Loucy (cell line): Measurements from ENCODE around the gene ANTXR2.

Experiments
- H2AFZ ChIP-seq: fragments of 200-600 bp; sonication (generic); 2 replicates; pipeline ENCODE4 v1.6.0; 2016; ENCODE audit warnings: antibody characterized with exemption, mild to moderate bottlenecking, low read length, moderate library complexity
- H3F3A ChIP-seq: fragments of 200-600 bp; 2 replicates; pipeline ENCODE4 v1.6.0; 2016; ENCODE audit warnings: antibody characterized with exemption, low read depth, mild to moderate bottlenecking
- H3K27me3 ChIP-seq: fragments of 200-600 bp; sonication (generic); 2 replicates; pipeline ENCODE4 v1.6.1; 2014; ENCODE audit warnings: low read length, mild to moderate bottlenecking; ENCODE audit not compliant: insufficient read depth, poor library complexity, severe bottlenecking
- H3K36me3 ChIP-seq: fragments of 200-600 bp; sonication (generic); 2 replicates; pipeline ENCODE4 v1.6.1; 2016; ENCODE audit warnings: low read length; ENCODE audit not compliant: insufficient read depth
- H3K4me1 ChIP-seq: fragments of 200-600 bp; sonication (generic); 2 replicates; pipeline ENCODE4 v1.5.1; 2014; ENCODE audit warnings: low read length, mild to moderate bottlenecking; ENCODE audit not compliant: insufficient read depth, poor library complexity, severe bottlenecking
- H3K4me2 ChIP-seq: fragments of 200-600 bp; sonication (generic); 2 replicates; pipeline ENCODE4 v1.6.0; 2014; ENCODE audit warnings: antibody characterized with exemption, low read length, low read depth, mild to moderate bottlenecking; ENCODE audit not compliant: poor library complexity, severe bottlenecking
- H3K4me3 ChIP-seq: fragments of 200-600 bp; sonication (generic); 2 replicates; pipeline ENCODE4 v1.5.1; 2014; ENCODE audit warnings: low read length, mild to moderate bottlenecking, mixed read lengths; ENCODE audit not compliant: poor library complexity, severe bottlenecking
- H3K79me2 ChIP-seq: fragments of 200-600 bp; sonication (generic); 2 replicates; pipeline ENCODE4 v1.6.1; 2014; ENCODE audit warnings: low read length; ENCODE audit not compliant: insufficient read depth
- H3K9ac ChIP-seq: fragments of 200-600 bp; sonication (generic); 2 replicates; pipeline ENCODE4 v1.6.0; 2014; ENCODE audit warnings: mild to moderate bottlenecking, low read depth, low read length, moderate library complexity; ENCODE audit not compliant: poor library complexity, severe bottlenecking
- H3K9me2 ChIP-seq: fragments of 200-600 bp; sonication (generic); replicated peaks from 2 replicates; pipeline ENCODE4 v1.6.1; 2016; ENCODE audit warnings: low read depth, low read length, mixed read lengths
- H3K9me3 ChIP-seq: fragments of 200-600 bp; sonication (generic); 2 replicates; pipeline ENCODE4 v1.6.1; 2014; ENCODE audit warnings: mild to moderate bottlenecking, antibody characterized with exemption, low read length, low read depth; ENCODE audit not compliant: insufficient read depth
- H4K20me1 ChIP-seq: fragments of 200-600 bp; sonication (generic); 2 replicates; pipeline ENCODE4 v1.6.0; 2014; ENCODE audit warnings: antibody characterized with exemption, low read length, mild to moderate bottlenecking; ENCODE audit not compliant: insufficient read depth, poor library complexity, severe bottlenecking
- EZH2phosphoT487 ChIP-seq: fragments of 200-600 bp; IDR thresholded peaks from 2 replicates; pipeline ENCODE4 v1.6.1; 2018; ENCODE audit warnings: antibody characterized with exemption, mild to moderate bottlenecking, moderate library complexity, borderline replicate concordance
- TF ChIP-seq, protein P1 (sequence below): fragments of 200-600 bp; sonication (generic); conservative IDR thresholded peaks from 2 replicates; pipeline ENCODE4 v1.5.1; 2014; ENCODE audit warnings: mild to moderate bottlenecking, antibody characterized with exemption, low read length

ANTXR2 gene

GRCh38 chr4:79977131-79977840 lies 95.7 kb downstream of the ANTXR2 start:
- no peaks in the 10 kb centered on the region for H3K27me3 ChIP-seq
- H3K9ac ChIP-seq: no peak overlapping the region
- H3K9me2 ChIP-seq: no peaks in the 10 kb centered on the region
- H3F3A ChIP-seq: no peaks in the 10 kb centered on the region
- TF ChIP-seq EZH2phosphoT487: no peak
- TF ChIP-seq, protein P1, sequence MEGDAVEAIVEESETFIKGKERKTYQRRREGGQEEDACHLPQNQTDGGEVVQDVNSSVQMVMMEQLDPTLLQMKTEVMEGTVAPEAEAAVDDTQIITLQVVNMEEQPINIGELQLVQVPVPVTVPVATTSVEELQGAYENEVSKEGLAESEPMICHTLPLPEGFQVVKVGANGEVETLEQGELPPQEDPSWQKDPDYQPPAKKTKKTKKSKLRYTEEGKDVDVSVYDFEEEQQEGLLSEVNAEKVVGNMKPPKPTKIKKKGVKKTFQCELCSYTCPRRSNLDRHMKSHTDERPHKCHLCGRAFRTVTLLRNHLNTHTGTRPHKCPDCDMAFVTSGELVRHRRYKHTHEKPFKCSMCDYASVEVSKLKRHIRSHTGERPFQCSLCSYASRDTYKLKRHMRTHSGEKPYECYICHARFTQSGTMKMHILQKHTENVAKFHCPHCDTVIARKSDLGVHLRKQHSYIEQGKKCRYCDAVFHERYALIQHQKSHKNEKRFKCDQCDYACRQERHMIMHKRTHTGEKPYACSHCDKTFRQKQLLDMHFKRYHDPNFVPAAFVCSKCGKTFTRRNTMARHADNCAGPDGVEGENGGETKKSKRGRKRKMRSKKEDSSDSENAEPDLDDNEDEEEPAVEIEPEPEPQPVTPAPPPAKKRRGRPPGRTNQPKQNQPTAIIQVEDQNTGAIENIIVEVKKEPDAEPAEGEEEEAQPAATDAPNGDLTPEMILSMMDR: no peak
- no peaks in the 10 kb centered on the region for H3K79me2 ChIP-seq
- H3K36me3 ChIP-seq: peaks cover 85% of the 10 kb centered on the region
- H3K4me1 ChIP-seq: peaks cover 5% of the 10 kb centered on the region
- no peaks in the 10 kb centered on the region for H4K20me1 ChIP-seq
- H2AFZ ChIP-seq: no peak overlapping the region
- H3K4me2 ChIP-seq: no peak overlapping the region
- H3K9me3 ChIP-seq: no peaks in the 10 kb centered on the region
- no peak overlapping the region for H3K4me3 ChIP-seq

DNA sequence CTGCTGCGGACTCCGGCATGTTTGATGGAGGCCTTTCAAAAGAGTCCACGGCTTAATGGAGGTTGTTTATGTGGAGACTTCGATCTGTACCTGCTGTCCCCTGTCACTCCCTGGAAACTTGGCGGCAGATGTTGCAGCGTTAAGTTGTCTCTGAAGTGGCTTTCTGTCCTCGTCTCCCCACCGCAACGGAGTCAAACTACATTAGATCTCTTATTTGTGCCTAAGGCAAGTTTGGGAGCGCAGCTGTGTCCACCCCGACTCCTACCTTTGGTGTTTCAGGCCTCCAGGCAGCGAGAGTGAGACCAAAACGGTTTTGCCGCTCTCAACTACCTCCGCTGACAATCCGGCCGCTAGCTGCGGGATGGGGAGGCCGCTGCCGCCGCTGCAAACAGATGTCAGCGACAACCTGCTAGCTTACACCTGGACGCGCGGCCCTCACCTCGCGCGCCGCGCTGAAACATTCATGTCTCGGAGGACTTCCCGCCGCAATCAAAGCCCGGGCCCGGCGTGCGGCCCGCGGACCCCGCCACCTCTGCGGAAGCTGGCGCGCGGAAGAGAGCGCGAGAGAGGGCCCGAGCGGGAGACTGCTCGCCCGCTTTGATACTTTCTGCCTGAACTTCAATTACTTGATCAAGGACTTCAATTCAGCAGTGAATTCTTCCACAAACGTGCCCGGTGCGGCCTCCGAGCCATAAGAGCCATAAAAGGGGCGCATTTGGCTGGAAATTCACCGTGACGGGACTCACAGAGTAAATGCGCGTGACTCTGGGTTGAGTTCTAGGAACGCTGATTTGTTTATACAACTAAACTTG lies 108.4 kb downstream of the ANTXR2 start:
- no peak overlapping the region for H3K9ac ChIP-seq
- peaks cover 26% of the 10 kb centered on the region; the same call in 1 of the 2 replicates for H3K36me3 ChIP-seq
- H2AFZ ChIP-seq: no peak overlapping the region

DNA sequence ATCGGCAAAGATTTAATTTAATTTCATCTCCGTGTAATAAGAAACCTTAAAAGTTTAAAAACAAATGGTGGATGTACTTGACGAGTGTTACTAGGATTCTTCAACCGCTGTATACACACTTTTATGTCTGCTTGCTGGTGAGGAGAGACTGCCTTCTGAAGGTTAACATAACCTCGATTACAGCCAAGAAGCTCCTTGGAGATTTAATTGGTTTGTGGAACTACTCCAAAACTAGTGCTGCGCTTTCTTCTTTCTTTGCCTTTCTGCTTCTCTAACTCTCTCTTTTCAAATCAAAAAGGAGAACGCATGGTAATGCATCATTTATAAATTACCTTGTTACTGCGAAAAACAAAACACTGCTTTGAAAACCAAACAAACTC lies 109.0 kb downstream of the ANTXR2 start:
- Histone ChIP-seq H3K4me2 (no peak overlapping the region), H2AFZ (no peak overlapping the region), H4K20me1 (no peaks in the 10 kb centered on the region), H3K27me3 (no peaks in the 10 kb centered on the region), H3K4me1 (no peaks in the 10 kb centered on the region), H3F3A (no peaks in the 10 kb centered on the region), H3K9me3 (no peaks in the 10 kb centered on the region), H3K9ac (no peak overlapping the region), H3K9me2 (no peaks in the 10 kb centered on the region), H3K36me3 (peaks cover 26% of the 10 kb centered on the region; the same call in 1 of the 2 replicates), H3K4me3 (no peak overlapping the region), H3K79me2 (no peaks in the 10 kb centered on the region)
- TF ChIP-seq, protein P1: no peak

More for the DNA sequence above, 108.4 kb downstream of the ANTXR2 start:
- Histone ChIP-seq H3K4me3 (no peak overlapping the region), H3K4me1 (no peaks in the 10 kb centered on the region), H3F3A (no peaks in the 10 kb centered on the region), H3K27me3 (no peaks in the 10 kb centered on the region), H4K20me1 (no peaks in the 10 kb centered on the region), H3K79me2 (no peaks in the 10 kb centered on the region), H3K9me2 (no peaks in the 10 kb centered on the region), H3K4me2 (no peak overlapping the region), H3K9me3 (no peaks in the 10 kb centered on the region)
- no peak for TF ChIP-seq EZH2phosphoT487
- TF ChIP-seq, protein P1: no peak
